Astrocyte (in vitro differentiated cells and primary cell): ENCODE measurements around the gene LIME1.

Source experiments
- EZH2 ChIP-seq: IDR thresholded peaks from 2 replicates; pipeline ENCODE4 v1.6.1; 2012; ENCODE audit warnings: mild to moderate bottlenecking, low read length, inconsistent platforms; ENCODE audit not compliant: insufficient read depth
- TF ChIP-seq, protein P1 (sequence below): IDR thresholded peaks from 2 replicates; pipeline ENCODE4 v1.5.1; 2011; ENCODE audit warnings: low read depth, mild to moderate bottlenecking, inconsistent platforms, low read length, moderate library complexity; ENCODE audit not compliant: insufficient read depth

DNA sequence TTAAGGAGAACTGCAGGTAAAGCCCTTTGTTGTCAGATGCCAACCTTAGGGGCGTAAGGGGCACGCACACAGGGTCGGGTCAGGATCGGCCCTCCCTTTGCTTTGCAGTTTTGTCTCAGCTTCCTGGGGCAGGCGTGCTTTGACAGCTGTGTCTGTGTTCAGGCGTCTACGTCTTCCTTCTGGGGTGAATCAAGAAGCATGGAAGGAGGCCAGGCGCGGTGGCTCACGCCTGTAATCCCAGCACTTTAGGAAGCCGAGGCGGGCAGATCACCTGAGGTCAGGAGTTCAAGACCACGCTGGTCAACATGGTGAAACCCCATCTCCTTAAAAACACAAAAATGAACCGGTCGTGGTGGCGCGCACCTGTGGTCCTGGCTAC lies 27.3 kb upstream of the LIME1 start:
- TF ChIP-seq, protein P1, sequence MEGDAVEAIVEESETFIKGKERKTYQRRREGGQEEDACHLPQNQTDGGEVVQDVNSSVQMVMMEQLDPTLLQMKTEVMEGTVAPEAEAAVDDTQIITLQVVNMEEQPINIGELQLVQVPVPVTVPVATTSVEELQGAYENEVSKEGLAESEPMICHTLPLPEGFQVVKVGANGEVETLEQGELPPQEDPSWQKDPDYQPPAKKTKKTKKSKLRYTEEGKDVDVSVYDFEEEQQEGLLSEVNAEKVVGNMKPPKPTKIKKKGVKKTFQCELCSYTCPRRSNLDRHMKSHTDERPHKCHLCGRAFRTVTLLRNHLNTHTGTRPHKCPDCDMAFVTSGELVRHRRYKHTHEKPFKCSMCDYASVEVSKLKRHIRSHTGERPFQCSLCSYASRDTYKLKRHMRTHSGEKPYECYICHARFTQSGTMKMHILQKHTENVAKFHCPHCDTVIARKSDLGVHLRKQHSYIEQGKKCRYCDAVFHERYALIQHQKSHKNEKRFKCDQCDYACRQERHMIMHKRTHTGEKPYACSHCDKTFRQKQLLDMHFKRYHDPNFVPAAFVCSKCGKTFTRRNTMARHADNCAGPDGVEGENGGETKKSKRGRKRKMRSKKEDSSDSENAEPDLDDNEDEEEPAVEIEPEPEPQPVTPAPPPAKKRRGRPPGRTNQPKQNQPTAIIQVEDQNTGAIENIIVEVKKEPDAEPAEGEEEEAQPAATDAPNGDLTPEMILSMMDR: no peak
- TF ChIP-seq EZH2: no peak
